T-helper 22 cell (primary cell): Measurements from ENCODE around the gene DLX1.
"Not testable (repeated sequence)": the region's sequence is repeated elsewhere in the genome, so short reads cannot be mapped to it uniquely, and the experiment has no call there.

ENCODE experiments used
- DNase-seq: peaks from one replicate; pipeline ENCODE4 v3.0.0-alpha.2; 2020; ENCODE audit warnings: low read depth

Gene DLX1

DNA sequence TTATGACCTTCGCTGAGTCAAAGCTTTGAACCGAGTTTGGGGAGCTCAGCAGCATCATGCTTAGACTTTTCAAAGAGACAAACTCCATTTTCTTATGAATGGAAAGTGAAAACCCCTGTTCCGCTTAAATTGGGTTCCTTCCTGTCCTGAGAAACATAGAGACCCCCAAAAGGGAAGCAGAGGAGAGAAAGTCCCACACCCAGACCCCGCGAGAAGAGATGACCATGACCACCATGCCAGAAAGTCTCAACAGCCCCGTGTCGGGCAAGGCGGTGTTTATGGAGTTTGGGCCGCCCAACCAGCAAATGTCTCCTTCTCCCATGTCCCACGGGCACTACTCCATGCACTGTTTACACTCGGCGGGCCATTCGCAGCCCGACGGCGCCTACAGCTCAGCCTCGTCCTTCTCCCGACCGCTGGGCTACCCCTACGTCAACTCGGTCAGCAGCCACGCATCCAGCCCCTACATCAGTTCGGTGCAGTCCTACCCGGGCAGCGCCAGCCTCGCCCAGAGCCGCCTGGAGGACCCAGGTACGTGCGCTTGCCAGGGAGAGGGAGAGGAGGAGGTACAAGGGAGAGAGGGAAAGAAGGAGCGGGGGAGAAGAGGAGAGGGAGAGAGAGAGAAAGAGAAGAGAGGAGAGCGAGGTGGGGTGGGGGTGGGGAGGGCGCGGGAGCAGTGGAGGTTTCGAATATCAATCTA, at the start of gene DLX1:
Gene DLX1 (plus strand): TSS at position 48 of the 700 bp plus-strand sequence. CDS start 171 bp downstream, at position 219.
- DNase-seq, result no peak

GRCh38 chr2:172038121-172038520, 47.2 kb upstream of the DLX1 start:
- no peak for DNase-seq

DNA sequence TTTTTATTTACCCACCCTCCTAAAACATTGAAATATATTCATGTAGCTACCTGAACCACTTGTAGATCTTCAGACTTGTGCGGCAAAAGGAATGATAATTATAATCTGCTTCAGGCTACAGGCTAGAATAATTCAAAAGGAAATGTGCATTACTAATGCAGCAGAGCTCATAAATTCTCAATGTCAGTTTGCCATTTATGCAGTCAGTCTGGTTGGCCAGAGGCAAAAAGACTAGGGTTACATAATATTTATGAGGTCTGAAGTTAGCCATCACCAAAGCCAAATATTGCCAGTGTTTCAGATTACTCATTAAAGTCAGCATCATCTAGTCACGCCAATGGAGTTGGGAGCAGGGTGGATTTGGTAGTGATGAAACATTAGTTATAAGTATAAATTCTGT, 46.7 kb upstream of the DLX1 start:
- no peak for DNase-seq

- no peak for DNase-seq
These were observed 46.1 kb upstream of the DLX1 start for GRCh38 chr2:172039011-172039704.

GRCh38 chr2:172040311-172040710, 45.0 kb upstream of the DLX1 start:
- no peak for DNase-seq

GRCh38 chr2:172046080-172046678, 39.1 kb upstream of the DLX1 start:
- DNase-seq, result no peak

GRCh38 chr2:172046866-172047565, 38.3 kb upstream of the DLX1 start:
- no peak for DNase-seq

GRCh38 chr2:172047566-172048507, 37.5 kb upstream of the DLX1 start:
- DNase-seq, result no peak

DNA sequence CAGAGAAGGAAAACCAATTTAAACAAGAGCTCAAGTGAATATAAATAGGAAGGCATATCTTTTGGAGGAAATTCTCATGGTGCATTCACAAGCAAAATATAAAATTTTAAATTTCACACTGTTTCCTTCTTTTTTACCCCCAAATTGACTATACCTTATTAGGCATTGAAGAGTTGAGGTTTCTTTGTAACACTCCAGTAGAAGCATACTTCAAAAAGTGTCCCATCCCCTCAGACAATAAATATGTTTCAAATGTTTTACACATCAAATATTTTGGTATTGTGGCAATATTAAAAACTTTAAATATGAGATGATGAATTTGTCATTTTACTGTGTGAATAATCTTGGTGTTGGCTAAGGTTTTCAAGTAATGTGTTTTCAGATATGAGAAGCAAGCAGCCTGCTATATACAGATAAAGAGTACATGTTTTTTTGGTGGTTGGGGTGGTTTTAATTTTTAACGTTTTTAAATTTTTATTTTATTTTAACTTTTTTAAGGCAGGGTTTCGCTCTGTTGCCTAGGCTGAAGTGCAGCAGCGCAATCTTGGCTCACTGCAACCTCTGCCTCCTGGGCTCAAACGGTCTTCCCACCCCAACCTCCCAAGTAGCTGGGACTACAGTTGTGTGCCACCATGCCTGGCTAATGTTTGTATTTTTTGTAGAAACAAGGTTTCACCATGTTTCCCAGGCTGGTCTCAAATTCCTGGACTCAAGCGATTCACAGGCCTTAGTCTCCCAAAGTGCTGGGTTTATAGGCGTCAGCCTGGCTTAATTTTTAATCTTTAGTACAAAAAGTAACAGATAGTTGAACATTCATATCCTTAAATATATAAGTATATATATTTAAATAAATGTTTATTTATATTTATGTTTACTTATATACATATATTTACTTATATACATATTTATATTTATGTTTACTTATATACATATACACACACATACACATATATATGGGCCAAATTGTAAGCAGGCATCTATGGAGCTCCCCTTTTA, 36.5 kb upstream of the DLX1 start:
- no peak for DNase-seq

GRCh38 chr2:172049567-172050120, 35.7 kb upstream of the DLX1 start:
- DNase-seq, result no peak

GRCh38 chr2:172050479-172051125, 34.7 kb upstream of the DLX1 start:
- DNase-seq, result no peak

DNA sequence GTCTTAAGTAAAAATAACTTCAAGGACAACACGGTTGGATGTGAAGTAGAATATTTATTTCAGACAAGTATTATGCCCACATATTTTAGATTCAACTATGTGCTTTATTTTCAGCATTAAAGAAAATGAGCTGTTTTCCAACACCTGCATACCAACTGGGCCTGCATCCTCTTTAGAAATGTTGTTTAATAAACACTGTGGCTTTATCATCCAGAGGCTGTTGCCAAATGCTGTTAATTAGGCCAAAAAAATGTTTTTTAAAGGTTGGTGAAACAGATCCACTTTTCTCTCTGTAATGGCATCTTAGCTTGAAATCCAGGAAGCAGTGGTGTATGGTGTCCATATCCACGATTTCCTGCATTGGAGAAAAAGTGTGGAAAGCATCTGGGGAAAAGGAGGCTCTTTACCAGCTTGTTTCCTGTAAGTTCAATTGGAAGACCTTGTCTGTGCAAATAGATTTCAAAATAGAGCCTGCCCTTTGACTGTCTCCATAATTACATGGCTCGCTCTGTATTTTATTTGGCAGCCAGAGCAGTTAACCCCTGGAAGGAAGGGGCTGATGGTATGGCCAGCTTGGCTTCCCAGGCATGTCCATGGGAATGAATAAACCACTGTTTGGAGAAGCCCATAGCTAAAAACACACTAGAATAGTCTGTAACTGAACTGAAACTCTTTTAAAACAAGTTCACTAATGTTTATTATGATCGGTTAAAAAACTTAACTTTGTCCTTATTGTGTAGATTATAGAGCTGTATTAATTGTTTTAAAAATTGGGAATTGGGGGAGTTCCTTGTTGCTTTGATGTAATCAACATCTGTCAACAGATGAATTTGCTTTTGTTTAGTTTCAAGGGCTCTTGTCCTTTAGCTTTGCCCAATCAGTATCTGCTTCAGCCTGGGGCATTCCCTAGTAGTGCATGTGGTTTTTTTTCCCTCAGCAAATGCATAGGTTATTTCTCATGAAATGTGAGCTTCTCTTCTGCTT, 33.0 kb upstream of the DLX1 start:
- no peak for DNase-seq

GRCh38 chr2:172053486-172053885, 31.8 kb upstream of the DLX1 start:
- no peak for DNase-seq

- DNase-seq, result no peak
These were observed 29.0 kb upstream of the DLX1 start for GRCh38 chr2:172056293-172056692.

DNA sequence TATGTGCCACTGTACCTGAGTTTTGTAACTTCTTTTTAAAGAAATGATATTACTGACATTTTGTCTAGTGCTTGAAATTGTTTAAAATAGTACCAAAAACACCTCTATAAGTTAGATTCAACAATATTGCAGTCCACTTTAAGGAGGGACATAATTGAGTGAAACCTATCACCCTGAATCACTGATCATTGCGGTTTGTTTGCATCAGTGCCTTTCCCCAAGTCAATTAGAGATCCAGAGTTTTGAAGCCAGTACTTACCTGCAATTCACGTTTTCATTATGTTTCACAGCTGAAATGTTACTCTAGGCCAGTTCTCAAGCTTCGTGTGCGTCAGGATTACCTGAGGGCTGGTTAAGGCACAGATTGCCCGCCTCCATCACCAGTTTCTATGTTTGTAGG, 26.6 kb upstream of the DLX1 start:
- no peak for DNase-seq

- not testable (repeated sequence) for DNase-seq
These were observed 25.2 kb upstream of the DLX1 start for GRCh38 chr2:172060118-172060517.

- no peak for DNase-seq
These were observed 22.8 kb upstream of the DLX1 start for GRCh38 chr2:172062402-172063004.

- DNase-seq, result no peak
These were observed 21.9 kb upstream of the DLX1 start for GRCh38 chr2:172063446-172063845.
